ENCODE results near the gene KY.

DNA sequence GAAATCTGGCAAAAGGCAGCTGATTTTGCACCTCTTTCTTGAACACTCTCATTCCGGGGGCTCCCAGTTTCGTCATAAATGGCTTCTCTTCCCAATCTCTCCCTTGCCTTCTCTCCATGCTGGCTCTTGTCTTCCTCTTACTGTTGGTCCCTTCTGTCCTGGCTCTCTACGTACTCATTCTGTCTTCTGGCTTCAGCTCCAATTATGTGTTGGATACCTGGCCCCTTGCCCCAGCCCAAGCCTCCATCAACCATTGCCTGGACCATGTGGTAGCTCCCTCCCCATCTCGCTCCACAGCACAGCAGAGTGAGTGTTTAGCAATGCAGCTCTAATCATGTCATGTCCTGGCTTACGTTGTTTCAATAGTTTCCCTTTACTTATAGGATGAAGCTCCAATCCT, 21.7 kb upstream of the KY start:
- TF ChIP-seq POLR2A (IDR thresholded peaks at IDR 0.05; ENCODE audit: low read length) (no peak), GATA1 (IDR thresholded peaks at IDR 0.05; ENCODE audit: low read depth, low read length) (no peak)

All from erythroblast (primary cell).